DND-41 (cell line): ENCODE data around the gene MEI1.

Experiments used
- EZH2 ChIP-seq: IDR thresholded peaks from 3 replicates; pipeline ENCODE4 v1.6.1; 2012; ENCODE audit warnings: borderline replicate concordance, low read depth, mild to moderate bottlenecking, moderate library complexity, low read length, inconsistent platforms; ENCODE audit not compliant: severe bottlenecking
- TF ChIP-seq, protein P1 (sequence below): IDR thresholded peaks from 2 replicates; pipeline ENCODE4 v1.5.1; 2012; ENCODE audit warnings: borderline replicate concordance, low read length, moderate library complexity, mild to moderate bottlenecking; ENCODE audit not compliant: poor library complexity, severe bottlenecking; ENCODE audit errors: extremely low read depth

DNA sequence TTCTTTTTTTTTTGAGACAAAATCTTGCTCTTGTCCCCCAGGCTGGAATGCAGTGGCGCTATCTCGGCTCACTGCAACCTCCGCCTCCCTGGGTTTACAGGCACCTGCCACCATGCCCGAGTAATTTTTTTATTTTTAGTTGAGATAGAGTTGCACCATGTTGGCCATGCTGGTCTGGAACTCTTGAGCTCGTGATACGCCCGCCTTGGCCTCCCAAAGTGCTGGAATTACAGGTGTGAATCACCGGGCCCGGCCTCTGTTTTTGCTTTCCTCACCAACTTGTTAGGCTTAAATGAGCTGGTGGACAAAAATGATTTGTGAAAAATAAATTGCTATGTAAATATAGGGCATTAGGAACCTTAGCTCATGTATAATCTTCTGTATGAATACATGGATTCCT lies 3.5 kb downstream of the MEI1 start:
- TF ChIP-seq, protein P1, sequence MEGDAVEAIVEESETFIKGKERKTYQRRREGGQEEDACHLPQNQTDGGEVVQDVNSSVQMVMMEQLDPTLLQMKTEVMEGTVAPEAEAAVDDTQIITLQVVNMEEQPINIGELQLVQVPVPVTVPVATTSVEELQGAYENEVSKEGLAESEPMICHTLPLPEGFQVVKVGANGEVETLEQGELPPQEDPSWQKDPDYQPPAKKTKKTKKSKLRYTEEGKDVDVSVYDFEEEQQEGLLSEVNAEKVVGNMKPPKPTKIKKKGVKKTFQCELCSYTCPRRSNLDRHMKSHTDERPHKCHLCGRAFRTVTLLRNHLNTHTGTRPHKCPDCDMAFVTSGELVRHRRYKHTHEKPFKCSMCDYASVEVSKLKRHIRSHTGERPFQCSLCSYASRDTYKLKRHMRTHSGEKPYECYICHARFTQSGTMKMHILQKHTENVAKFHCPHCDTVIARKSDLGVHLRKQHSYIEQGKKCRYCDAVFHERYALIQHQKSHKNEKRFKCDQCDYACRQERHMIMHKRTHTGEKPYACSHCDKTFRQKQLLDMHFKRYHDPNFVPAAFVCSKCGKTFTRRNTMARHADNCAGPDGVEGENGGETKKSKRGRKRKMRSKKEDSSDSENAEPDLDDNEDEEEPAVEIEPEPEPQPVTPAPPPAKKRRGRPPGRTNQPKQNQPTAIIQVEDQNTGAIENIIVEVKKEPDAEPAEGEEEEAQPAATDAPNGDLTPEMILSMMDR, result no peak
- no peak for TF ChIP-seq EZH2
